ENCODE data around the gene YIPF1.

GRCh38 chr1:53893999-53894636, 4.5 kb upstream of the YIPF1 start, which contains the start of gene DIO1:
- TF ChIP-seq POLR2AphosphoS5 (IDR thresholded peaks at IDR 0.05; ENCODE audit: low read depth, low read length) (no peak), POLR2A (IDR thresholded peaks at IDR 0.05; ENCODE audit: low read depth, low read length) (no peak)

Measured in GM12892 (cell line).